Breast epithelium (tissue), 4 donors: ENCODE data around the gene DAPK2. TPM values are rescaled to one million over a fixed set of nuclear protein-coding genes. Genes with fewer than 3 reads are reported as not detected.
A peak's percentile ranks its signal among the peaks of the same experiment; 100 is the strongest.

Source experiments
- DNase-seq, 2 donors: peaks; one replicate each; pipeline ENCODE4 v3.0.0-alpha.2; 2019; ENCODE audit warnings: low spot score in 2 of 2
- H3K27ac ChIP-seq, 2 donors: fragments of 200-600 bp; sonication (generic) in 1 of 2; one replicate each; pipeline ENCODE4 v1.5.1; 2016 to 2019; ENCODE audit warnings: mild to moderate bottlenecking in 1 of 2
- H3K27me3 ChIP-seq, 2 donors: fragments of 200-600 bp; sonication (generic) in 1 of 2; one replicate each; pipeline versions ENCODE4 v1.5.1 to v1.6.0; 2017 to 2019; ENCODE audit warnings: control low read depth in 1 of 2, mild to moderate bottlenecking in 1 of 2
- H3K36me3 ChIP-seq: fragments of 200-600 bp; one replicate; pipeline ENCODE4 v1.5.1; 2019
- H3K4me1 ChIP-seq, 2 donors: fragments of 200-600 bp; sonication (generic); one replicate each; pipeline ENCODE4 v1.5.1; 2016 to 2019; ENCODE audit warnings: control low read depth in 1 of 2
- H3K4me3 ChIP-seq, 3 donors: fragments of 200-600 bp; sonication (generic); 1 replicate in 2 of 3; 2 replicates in 1 of 3; pipeline ENCODE4 v1.5.1; 2016 to 2019; ENCODE audit warnings: mild to moderate bottlenecking in 3 of 3, moderate library complexity in 2 of 3
- H3K9me3 ChIP-seq, 2 donors: fragments of 200-600 bp; sonication (generic) in 1 of 2; one replicate each; pipeline ENCODE4 v1.5.1; 2016 to 2019; ENCODE audit warnings: control low read depth in 1 of 2
- POLR2A ChIP-seq: fragments of 450-650 bp; IDR thresholded peaks from one replicate; pipeline ENCODE4 v1.6.1; 2016; ENCODE audit warnings: antibody characterized with exemption, mild to moderate bottlenecking, moderate library complexity
- POLR2AphosphoS5 ChIP-seq, 3 donors: sonication (generic); formaldehyde crosslinking; IDR thresholded peaks; one replicate each; pipeline ENCODE4 v1.6.1; 2017; ENCODE audit warnings: antibody characterized with exemption in 3 of 3
- intact Hi-C: fragments of 100-400 bp; cut with DNase I; formaldehyde crosslinking; loops from one replicate; pipeline ENCODE4 v1.15.1; 2023; ENCODE audit warnings: low total_unique reads
- total RNA-seq, 3 donors: library from RNA; depleted of rRNA; stranded (reverse); fragments of >200 nt; gene quantifications; one replicate each; pipeline ENCODE4 v1.1.0, GENCODE V29; 2016
- TF ChIP-seq, protein P1 (sequence below), 3 donors: fragments of 450-650 bp; IDR thresholded peaks; one replicate each; pipeline ENCODE4 v1.5.1; 2016 to 2017; ENCODE audit warnings: antibody characterized with exemption in 3 of 3, mild to moderate bottlenecking in 3 of 3, moderate library complexity in 3 of 3

Gene DAPK2
- total RNA-seq, 3 donors from 2014 or later: 23.6 to 37.3 (median 29.6) TPM

DNA sequence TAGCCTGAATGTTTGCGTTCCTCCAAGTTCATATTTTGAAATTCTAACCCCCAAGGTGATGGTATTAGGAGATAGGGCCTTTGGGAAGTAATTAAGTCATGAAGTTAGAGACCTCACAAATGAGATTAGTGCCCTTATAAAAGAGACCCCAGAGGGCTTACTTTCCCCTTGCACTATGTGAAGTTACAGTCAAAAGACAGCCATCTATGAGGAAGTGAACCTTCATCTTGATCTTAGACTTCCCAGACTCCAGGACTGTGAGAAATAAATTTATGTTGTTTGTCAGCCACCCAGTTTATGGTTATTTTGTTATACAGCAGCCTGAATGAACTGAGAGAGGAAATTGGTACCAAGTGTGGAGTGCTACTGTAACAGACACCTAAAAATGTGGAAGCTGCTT is 74.4 kb downstream of the DAPK2 start:
- Histone ChIP-seq H3K9me3 (no peaks in the 10 kb centered on the region), H3K4me1 (peaks cover 0 to 7% of the 10 kb centered on the region in 2 donors), H3K27me3 (no peaks in the 10 kb centered on the region), H3K4me3 (no peak overlapping the region), H3K27ac (peak overlapping the region; percentile 36 to 45), H3K36me3 (no peaks in the 10 kb centered on the region)
- TF ChIP-seq POLR2AphosphoS5 (IDR thresholded peaks at IDR 0.05): no peak
- TF ChIP-seq, protein P1, sequence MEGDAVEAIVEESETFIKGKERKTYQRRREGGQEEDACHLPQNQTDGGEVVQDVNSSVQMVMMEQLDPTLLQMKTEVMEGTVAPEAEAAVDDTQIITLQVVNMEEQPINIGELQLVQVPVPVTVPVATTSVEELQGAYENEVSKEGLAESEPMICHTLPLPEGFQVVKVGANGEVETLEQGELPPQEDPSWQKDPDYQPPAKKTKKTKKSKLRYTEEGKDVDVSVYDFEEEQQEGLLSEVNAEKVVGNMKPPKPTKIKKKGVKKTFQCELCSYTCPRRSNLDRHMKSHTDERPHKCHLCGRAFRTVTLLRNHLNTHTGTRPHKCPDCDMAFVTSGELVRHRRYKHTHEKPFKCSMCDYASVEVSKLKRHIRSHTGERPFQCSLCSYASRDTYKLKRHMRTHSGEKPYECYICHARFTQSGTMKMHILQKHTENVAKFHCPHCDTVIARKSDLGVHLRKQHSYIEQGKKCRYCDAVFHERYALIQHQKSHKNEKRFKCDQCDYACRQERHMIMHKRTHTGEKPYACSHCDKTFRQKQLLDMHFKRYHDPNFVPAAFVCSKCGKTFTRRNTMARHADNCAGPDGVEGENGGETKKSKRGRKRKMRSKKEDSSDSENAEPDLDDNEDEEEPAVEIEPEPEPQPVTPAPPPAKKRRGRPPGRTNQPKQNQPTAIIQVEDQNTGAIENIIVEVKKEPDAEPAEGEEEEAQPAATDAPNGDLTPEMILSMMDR (IDR thresholded peaks at IDR 0.05): no peak
- intact Hi-C loops: no loop called here
- DNase-seq: no peak

DNA sequence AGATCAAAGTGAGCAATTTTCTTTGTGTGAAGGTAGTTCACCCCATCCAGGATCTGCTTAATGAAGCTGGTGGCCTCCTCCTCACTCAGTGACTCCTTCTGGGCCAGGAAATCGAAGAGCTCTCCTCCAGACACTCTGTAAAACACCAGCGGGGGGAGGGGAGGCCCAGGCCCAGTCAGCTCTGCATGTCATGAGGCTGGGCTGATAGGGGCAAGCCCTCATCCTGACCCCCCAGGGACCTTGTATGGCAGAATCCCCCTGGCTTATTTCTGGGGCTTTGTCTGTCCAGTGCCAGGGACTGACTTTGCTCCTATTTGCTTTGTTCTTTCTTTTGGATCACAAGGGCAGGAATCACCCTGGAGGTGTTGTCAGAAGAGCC is 74.9 kb downstream of the DAPK2 start:
- Histone ChIP-seq H3K4me1 (peaks cover 0 to 7% of the 10 kb centered on the region in 2 donors), H3K4me3 (no peak overlapping the region), H3K27ac (peak overlapping the region; percentile 36 to 45), H3K27me3 (no peaks in the 10 kb centered on the region), H3K36me3 (no peaks in the 10 kb centered on the region), H3K9me3 (no peaks in the 10 kb centered on the region)
- no peak for TF ChIP-seq POLR2A
- TF ChIP-seq, protein P1 (IDR thresholded peaks at IDR 0.05): no peak
- no peak for TF ChIP-seq POLR2AphosphoS5 (IDR thresholded peaks at IDR 0.05)
- no peak for DNase-seq
- intact Hi-C loops: no loop called here

DNA sequence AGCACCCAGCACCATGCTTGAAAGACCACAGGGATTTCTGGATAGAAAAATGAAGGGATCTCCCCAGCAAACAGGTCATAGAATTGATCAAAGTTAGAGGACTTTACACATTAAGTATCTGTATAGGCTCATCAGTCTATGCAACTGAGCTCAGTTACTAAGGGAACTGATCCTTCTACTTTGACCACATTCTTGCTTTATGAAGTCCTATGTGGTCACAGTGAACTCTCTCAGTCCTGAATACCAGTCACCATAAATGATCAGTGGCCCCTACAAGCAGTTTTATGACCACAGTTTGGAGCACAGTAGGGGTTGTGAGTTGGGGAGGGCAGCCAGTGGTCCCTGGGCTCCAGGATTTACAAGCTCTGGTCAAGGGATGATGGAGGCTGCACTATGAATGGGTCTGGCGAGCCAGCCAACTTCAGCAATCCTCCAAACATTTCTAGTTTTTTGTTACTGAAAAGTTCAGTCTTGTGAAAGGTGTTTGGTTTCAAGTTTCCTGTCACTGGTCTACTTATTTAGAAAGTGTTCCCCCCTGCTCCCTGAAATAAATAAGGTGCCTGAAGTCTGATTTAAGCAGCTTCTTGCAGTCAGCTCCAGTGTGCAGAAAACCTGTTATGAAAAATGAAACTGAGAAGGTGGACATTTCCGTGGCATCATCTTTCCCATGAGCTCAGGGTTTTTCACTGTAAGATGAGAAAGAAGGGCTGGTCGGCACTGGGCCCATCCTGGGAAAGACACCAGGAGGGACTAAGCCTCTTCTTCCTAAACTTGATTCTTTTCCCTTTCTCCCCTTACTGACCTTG is 75.5 kb downstream of the DAPK2 start:
- no peak overlapping the region for H3K4me3 ChIP-seq
- DNase-seq: no peak
- no peaks in the 10 kb centered on the region for H3K9me3 ChIP-seq
- no peak for TF ChIP-seq POLR2AphosphoS5 (IDR thresholded peaks at IDR 0.05)
- intact Hi-C loops: no loop called here
- H3K4me1 ChIP-seq: peaks cover 0 to 7% of the 10 kb centered on the region in 2 donors
- H3K36me3 ChIP-seq: no peaks in the 10 kb centered on the region
- H3K27ac ChIP-seq: peak overlapping the region; percentile 45 to 77
- H3K27me3 ChIP-seq: no peaks in the 10 kb centered on the region

DNA sequence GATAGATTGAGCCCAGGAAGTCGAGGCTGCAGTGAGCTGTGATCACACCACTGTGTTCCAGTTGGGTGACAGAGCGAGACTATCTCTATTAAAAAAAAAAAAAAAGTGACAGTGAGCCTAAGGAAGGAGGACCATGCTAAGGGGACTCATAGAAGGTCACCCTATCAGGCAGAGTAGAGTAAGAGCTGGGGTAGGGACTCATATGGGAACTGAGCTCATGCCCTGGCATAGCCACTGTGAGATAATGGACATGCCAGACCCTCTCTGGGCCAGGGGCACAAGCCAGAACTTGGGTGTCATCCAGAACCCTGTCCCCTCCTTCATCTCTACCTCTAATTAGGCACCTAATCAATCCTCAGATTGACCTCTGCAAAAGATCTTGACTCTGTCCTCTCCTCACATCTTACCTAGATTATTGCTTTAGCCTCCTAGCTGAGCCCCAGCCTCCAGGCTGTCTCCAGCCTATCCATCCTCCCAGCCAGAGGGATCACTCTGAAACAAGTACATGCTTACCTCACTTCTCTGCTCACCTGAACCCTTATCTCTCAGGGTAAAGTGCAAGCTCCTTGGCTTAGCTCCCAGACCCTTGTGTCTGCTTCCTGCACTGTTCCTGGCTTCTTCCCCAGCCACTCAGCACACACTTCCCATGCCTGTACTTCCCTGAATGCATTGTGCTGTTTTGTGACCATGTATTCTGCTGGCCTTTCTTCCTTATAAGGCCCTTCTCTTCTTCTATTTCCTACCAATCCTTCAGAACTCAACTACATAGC is 76.4 kb downstream of the DAPK2 start:
- no peaks in the 10 kb centered on the region for H3K36me3 ChIP-seq
- no peaks in the 10 kb centered on the region for H3K27me3 ChIP-seq
- intact Hi-C loops: no loop called here
- H3K9me3 ChIP-seq: no peaks in the 10 kb centered on the region
- DNase-seq: no peak
- H3K4me1 ChIP-seq: peaks cover 0 to 7% of the 10 kb centered on the region in 2 donors
- peak overlapping the region; percentile 46 to 77 for H3K27ac ChIP-seq
- no peak for TF ChIP-seq POLR2AphosphoS5 (IDR thresholded peaks at IDR 0.05)
- TF ChIP-seq, protein P1 (IDR thresholded peaks at IDR 0.05): no peak
- no peak overlapping the region for H3K4me3 ChIP-seq

DNA sequence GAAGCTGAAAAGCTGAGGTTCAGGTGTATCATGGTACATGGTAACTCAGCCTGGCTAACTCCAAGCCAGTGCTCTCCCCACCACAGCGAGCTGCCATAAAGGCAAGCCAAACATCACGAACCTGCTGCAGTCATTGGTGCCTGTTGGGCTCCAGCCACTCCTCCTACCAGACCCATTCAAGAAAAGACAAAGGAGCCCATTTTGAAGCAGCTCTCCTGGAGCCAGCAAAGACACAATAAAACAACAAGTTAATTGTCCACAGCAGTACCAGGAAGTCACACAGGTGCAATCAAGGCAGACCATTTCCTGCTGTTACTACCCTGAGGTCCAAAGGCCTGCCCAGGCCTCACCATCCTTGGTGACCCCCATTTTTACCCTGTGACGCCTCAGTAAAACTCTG is 77.6 kb downstream of the DAPK2 start:
- TF ChIP-seq, protein P1 (IDR thresholded peaks at IDR 0.05): no peak
- no peak for TF ChIP-seq POLR2AphosphoS5 (IDR thresholded peaks at IDR 0.05)
- TF ChIP-seq POLR2A: no peak
- intact Hi-C loops: no loop called here
- no peak for DNase-seq
- H3K4me3 ChIP-seq: no peak overlapping the region
- peak overlapping the region; percentile 75 to 77 for H3K27ac ChIP-seq
- H3K4me1 ChIP-seq: peaks cover 0 to 7% of the 10 kb centered on the region in 2 donors
- no peaks in the 10 kb centered on the region for H3K27me3 ChIP-seq
- no peaks in the 10 kb centered on the region for H3K9me3 ChIP-seq
- H3K36me3 ChIP-seq: no peaks in the 10 kb centered on the region
